ENCODE results near the gene CLDN22.

The CLDN22 gene

GRCh38 chr4:183320211-183321059 is at the start of gene CLDN22:
TSS of gene CLDN22 (minus strand) at chr4:183320276. CDS start at chr4:183320218, 58 bp downstream.
- no peaks in the 10 kb centered on the region for H3K79me2 ChIP-seq (ENCODE audit: insufficient read depth, low read depth)
- H3K4me3 ChIP-seq (IDR thresholded peaks at IDR 0.05; ENCODE audit: insufficient read depth, low read depth, low read length): no peak within 1 kb of the TSS
- no peak within 1 kb of the TSS for H3K4me2 ChIP-seq
- no peaks in the 10 kb centered on the region for H3K27me3 ChIP-seq (ENCODE audit: insufficient read depth, low read depth)
- H4K20me1 ChIP-seq (ENCODE audit: insufficient read depth): no peaks in the 10 kb centered on the region
- H3K4me1 ChIP-seq (ENCODE audit: low read depth, poor library complexity, severe bottlenecking): no peaks in the 10 kb centered on the region
- TF ChIP-seq CTCF (conservative IDR thresholded peaks at IDR 0.05; ENCODE audit: low read depth, low read length): no peak
- H2AFZ ChIP-seq (ENCODE audit: low read depth): no peak within 1 kb of the TSS
- H3K9ac ChIP-seq: no peak within 1 kb of the TSS
- no peaks in the 10 kb centered on the region for H3K36me3 ChIP-seq (ENCODE audit: insufficient read depth)
- no peak within 1 kb of the TSS for H3K27ac ChIP-seq

GRCh38 chr4:183369073-183369472 is 49.0 kb upstream of the CLDN22 start:
- H3K4me2 ChIP-seq: no peak overlapping the region
- H4K20me1 ChIP-seq (ENCODE audit: insufficient read depth): no peaks in the 10 kb centered on the region
- no peak for TF ChIP-seq CTCF (conservative IDR thresholded peaks at IDR 0.05; ENCODE audit: low read depth, low read length)
- H3K9ac ChIP-seq: no peak overlapping the region
- H3K27me3 ChIP-seq (ENCODE audit: insufficient read depth, low read depth): no peaks in the 10 kb centered on the region
- H3K4me1 ChIP-seq (ENCODE audit: low read depth, poor library complexity, severe bottlenecking): no peaks in the 10 kb centered on the region
- no peak overlapping the region for H3K27ac ChIP-seq
- no peaks in the 10 kb centered on the region for H3K36me3 ChIP-seq (ENCODE audit: insufficient read depth)
- H3K4me3 ChIP-seq (IDR thresholded peaks at IDR 0.05; ENCODE audit: insufficient read depth, low read depth, low read length): no peak overlapping the region
- H2AFZ ChIP-seq (ENCODE audit: low read depth): no peak overlapping the region
- no peaks in the 10 kb centered on the region for H3K79me2 ChIP-seq (ENCODE audit: insufficient read depth, low read depth)

- TF ChIP-seq CTCF (conservative IDR thresholded peaks at IDR 0.05; ENCODE audit: low read depth, low read length): no peak
Observed at GRCh38 chr4:183366206-183366835, 46.2 kb upstream of the CLDN22 start.

GRCh38 chr4:183364025-183364424 is 43.9 kb upstream of the CLDN22 start:
- Histone ChIP-seq H3K79me2 (ENCODE audit: insufficient read depth, low read depth) (no peaks in the 10 kb centered on the region), H4K20me1 (ENCODE audit: insufficient read depth) (no peaks in the 10 kb centered on the region), H3K36me3 (ENCODE audit: insufficient read depth) (no peaks in the 10 kb centered on the region), H3K4me3 (IDR thresholded peaks at IDR 0.05; ENCODE audit: insufficient read depth, low read depth, low read length) (no peak overlapping the region), H3K4me2 (no peak overlapping the region), H2AFZ (ENCODE audit: low read depth) (no peak overlapping the region), H3K27ac (no peak overlapping the region), H3K9ac (no peak overlapping the region), H3K27me3 (ENCODE audit: insufficient read depth, low read depth) (no peaks in the 10 kb centered on the region), H3K4me1 (ENCODE audit: low read depth, poor library complexity, severe bottlenecking) (no peaks in the 10 kb centered on the region)
- no peak for TF ChIP-seq CTCF (conservative IDR thresholded peaks at IDR 0.05; ENCODE audit: low read depth, low read length)

More at GRCh38 chr4:183366206-183366835, 46.2 kb upstream of the CLDN22 start:
- no peak overlapping the region for H3K4me3 ChIP-seq (IDR thresholded peaks at IDR 0.05; ENCODE audit: insufficient read depth, low read depth, low read length)
- no peak overlapping the region for H2AFZ ChIP-seq (ENCODE audit: low read depth)
- H3K36me3 ChIP-seq (ENCODE audit: insufficient read depth): no peaks in the 10 kb centered on the region
- no peak overlapping the region for H3K27ac ChIP-seq
- H3K27me3 ChIP-seq (ENCODE audit: insufficient read depth, low read depth): no peaks in the 10 kb centered on the region
- H3K9ac ChIP-seq: no peak overlapping the region
- H3K79me2 ChIP-seq (ENCODE audit: insufficient read depth, low read depth): no peaks in the 10 kb centered on the region
- H3K4me1 ChIP-seq (ENCODE audit: low read depth, poor library complexity, severe bottlenecking): no peaks in the 10 kb centered on the region
- no peaks in the 10 kb centered on the region for H4K20me1 ChIP-seq (ENCODE audit: insufficient read depth)
- no peak overlapping the region for H3K4me2 ChIP-seq

Measured in KMS-11 (cell line).